Parathyroid adenoma (tissue), 2 donors: ENCODE results near the gene KCNT1.

Source experiments
- H2AFZ ChIP-seq: fragments of 300-600 bp; sonication (generic); one replicate; pipeline ENCODE4 v1.7.0; 2017; ENCODE audit warnings: antibody characterized with exemption, mild to moderate bottlenecking
- H3K27ac ChIP-seq: fragments of 300-600 bp; sonication (generic); one replicate; pipeline ENCODE4 v1.7.0; 2017
- H3K27me3 ChIP-seq: fragments of 300-600 bp; sonication (generic); one replicate; pipeline ENCODE4 v1.7.0; 2017; ENCODE audit warnings: low read length; ENCODE audit not compliant: control insufficient read depth, insufficient read depth
- H3K36me3 ChIP-seq: fragments of 300-600 bp; sonication (generic); one replicate; pipeline ENCODE4 v1.7.0; 2017; ENCODE audit warnings: low read length; ENCODE audit not compliant: control insufficient read depth, insufficient read depth
- H3K4me1 ChIP-seq: fragments of 300-600 bp; sonication (generic); one replicate; pipeline ENCODE4 v1.7.0; 2017; ENCODE audit warnings: control low read depth
- H3K4me2 ChIP-seq: fragments of 300-600 bp; sonication (generic); one replicate; pipeline ENCODE4 v1.7.0; 2017; ENCODE audit warnings: low read length
- H3K4me3 ChIP-seq: fragments of 300-600 bp; sonication (generic); one replicate; pipeline ENCODE4 v1.7.0; 2017; ENCODE audit warnings: low read depth, low read length
- H3K79me2 ChIP-seq: fragments of 300-600 bp; sonication (generic); one replicate; pipeline ENCODE4 v1.7.0; 2017; ENCODE audit warnings: control low read depth
- H3K9ac ChIP-seq: fragments of 300-600 bp; sonication (generic); one replicate; pipeline ENCODE4 v1.7.0; 2017; ENCODE audit warnings: mild to moderate bottlenecking
- H3K9me3 ChIP-seq: fragments of 300-600 bp; sonication (generic); one replicate; pipeline ENCODE4 v1.7.0; 2017; ENCODE audit warnings: low read length; ENCODE audit not compliant: control insufficient read depth
- CTCF ChIP-seq: fragments of 300-600 bp; sonication (generic); IDR thresholded peaks from one replicate; pipeline ENCODE4 v1.7.0; 2017; ENCODE audit warnings: antibody characterized with exemption, mild to moderate bottlenecking
- donor health status: primary hyperparathyroidism.

Gene KCNT1

GRCh38 chr9:135664266-135664665, 37.7 kb upstream of the KCNT1 start:
- no peaks in the 10 kb centered on the region for H3K27me3 ChIP-seq
- no peak overlapping the region for H2AFZ ChIP-seq
- no peak for TF ChIP-seq CTCF
- no peaks in the 10 kb centered on the region for H3K36me3 ChIP-seq
- H3K27ac ChIP-seq, result no peak overlapping the region
- no peak overlapping the region for H3K4me2 ChIP-seq
- H3K4me3 ChIP-seq, result no peak overlapping the region
- H3K9me3 ChIP-seq, result no peaks in the 10 kb centered on the region
- no peak overlapping the region for H3K9ac ChIP-seq
- peaks cover 9% of the 10 kb centered on the region for H3K4me1 ChIP-seq
- no peaks in the 10 kb centered on the region for H3K79me2 ChIP-seq

GRCh38 chr9:135664801-135665794, 36.9 kb upstream of the KCNT1 start:
- H3K9me3 ChIP-seq, result no peaks in the 10 kb centered on the region
- H3K27ac ChIP-seq, result no peak overlapping the region
- no peaks in the 10 kb centered on the region for H3K36me3 ChIP-seq
- no peak overlapping the region for H3K4me3 ChIP-seq
- no peak overlapping the region for H3K4me2 ChIP-seq
- no peaks in the 10 kb centered on the region for H3K27me3 ChIP-seq
- no peaks in the 10 kb centered on the region for H3K79me2 ChIP-seq
- no peak for TF ChIP-seq CTCF
- no peak overlapping the region for H2AFZ ChIP-seq
- H3K4me1 ChIP-seq, result peaks cover 9% of the 10 kb centered on the region
- H3K9ac ChIP-seq, result no peak overlapping the region

- H3K4me3 ChIP-seq, result no peak overlapping the region
- H3K79me2 ChIP-seq, result no peaks in the 10 kb centered on the region
- no peak overlapping the region for H3K9ac ChIP-seq
- no peak overlapping the region for H3K4me2 ChIP-seq
- peaks cover 9% of the 10 kb centered on the region for H3K4me1 ChIP-seq
- H3K27ac ChIP-seq, result no peak overlapping the region
- H3K27me3 ChIP-seq, result no peaks in the 10 kb centered on the region
- no peak overlapping the region for H2AFZ ChIP-seq
- TF ChIP-seq CTCF, result no peak
- H3K9me3 ChIP-seq, result no peaks in the 10 kb centered on the region
- no peaks in the 10 kb centered on the region for H3K36me3 ChIP-seq
Observed at GRCh38 chr9:135665795-135666189, 36.2 kb upstream of the KCNT1 start.

- H3K36me3 ChIP-seq, result no peaks in the 10 kb centered on the region
- H3K4me1 ChIP-seq, result peaks cover 9% of the 10 kb centered on the region
- H3K4me2 ChIP-seq, result no peak overlapping the region
- no peaks in the 10 kb centered on the region for H3K79me2 ChIP-seq
- H3K9ac ChIP-seq, result no peak overlapping the region
- no peak overlapping the region for H3K27ac ChIP-seq
- H3K27me3 ChIP-seq, result no peaks in the 10 kb centered on the region
- TF ChIP-seq CTCF, result no peak
- H2AFZ ChIP-seq, result no peak overlapping the region
- H3K4me3 ChIP-seq, result no peak overlapping the region
- H3K9me3 ChIP-seq, result no peaks in the 10 kb centered on the region
Observed at GRCh38 chr9:135666534-135667462, 35.2 kb upstream of the KCNT1 start.
